Naive thymus-derived CD4-positive, alpha-beta T cell (primary cell): ENCODE data around the gene LRCOL1. TPM values are rescaled to one million over a fixed set of nuclear protein-coding genes. Genes with fewer than 3 reads are reported as not detected.
A peak's percentile ranks its signal among the peaks of the same experiment; 100 is the strongest.

ENCODE experiments used
- ATAC-seq: fragments of 150-1000 bp; cut with Tn5 transposase; 2 replicates; pipeline ENCODE4 v1.10.0; 2021; ENCODE audit warnings: mild to moderate bottlenecking, moderate library complexity
- CTCF ChIA-PET: fragments of 350-600 bp; sonication (Branson Sonifier 250); formaldehyde crosslinking; loops from one replicate; lab custom pipeline; 2021; ENCODE audit warnings: antibody characterized with exemption; lab: Charles Lee
- POLR2A ChIA-PET: fragments of 350-600 bp; sonication (Branson Sonifier 250); formaldehyde crosslinking; loops from one replicate; lab custom pipeline; 2021; ENCODE audit warnings: antibody characterized with exemption, inconsistent platforms; lab: Charles Lee
- DNase-seq, 9 donors: peaks; one replicate each; pipeline versions ENCODE4 v3.0.0 to v3.0.0-alpha.2; 2020 to 2022; ENCODE audit warnings: mixed read lengths in 1 of 9
- H3K27ac ChIP-seq: one replicate; pipeline ENCODE4 v1.7.0; 2013; ENCODE audit warnings: mild to moderate bottlenecking, low read depth, low read length, moderate library complexity
- H3K27me3 ChIP-seq, 2 donors: one replicate each; pipeline ENCODE4 v1.7.0; 2013; ENCODE audit warnings: low read length in 2 of 2, mild to moderate bottlenecking in 2 of 2, moderate library complexity in 2 of 2; ENCODE audit not compliant: control insufficient read depth in 2 of 2, insufficient read depth in 2 of 2
- H3K36me3 ChIP-seq, 3 experiments: 1 replicate in 2 of 3; 2 replicates in 1 of 3; pipeline ENCODE4 v1.7.0; 2013; ENCODE audit warnings: low read length in 3 of 3, mild to moderate bottlenecking in 3 of 3, moderate library complexity in 1 of 3; ENCODE audit not compliant: insufficient read depth in 3 of 3, control insufficient read depth in 2 of 3
- H3K4me1 ChIP-seq, 2 donors: one replicate each; pipeline ENCODE4 v1.7.0; 2013; ENCODE audit warnings: low read length in 2 of 2, mild to moderate bottlenecking in 2 of 2, moderate library complexity in 1 of 2; ENCODE audit not compliant: control insufficient read depth in 2 of 2, insufficient read depth in 2 of 2
- H3K4me3 ChIP-seq: 2 replicates; pipeline ENCODE4 v1.7.0; 2013; ENCODE audit warnings: mild to moderate bottlenecking, low read length
- H3K9me3 ChIP-seq, 3 experiments: 1 replicate in 2 of 3; 2 replicates in 1 of 3; pipeline ENCODE4 v1.7.0; 2013; ENCODE audit warnings: low read length in 3 of 3; ENCODE audit not compliant: control insufficient read depth in 2 of 3
- H3K27ac Mint-ChIP-seq, 9 donors: one replicate each; pipeline ENCODE4 v1.8.0; 2020 to 2022; ENCODE audit warnings: mixed read lengths in 9 of 9, mild to moderate bottlenecking in 8 of 9, moderate library complexity in 5 of 9, inconsistent platforms in 2 of 9
- H3K27me3 Mint-ChIP-seq, 5 donors: one replicate each; pipeline ENCODE4 v1.8.0; 2021 to 2022; ENCODE audit warnings: mixed read lengths in 5 of 5, mild to moderate bottlenecking in 1 of 5
- H3K36me3 Mint-ChIP-seq, 5 donors: one replicate each; pipeline ENCODE4 v1.8.0; 2020 to 2022; ENCODE audit warnings: mixed read lengths in 5 of 5, mild to moderate bottlenecking in 3 of 5, inconsistent platforms in 1 of 5
- H3K4me1 Mint-ChIP-seq, 7 donors: one replicate each; pipeline ENCODE4 v1.8.0; 2020 to 2022; ENCODE audit warnings: mixed read lengths in 7 of 7, mild to moderate bottlenecking in 3 of 7, inconsistent platforms in 1 of 7
- H3K4me3 Mint-ChIP-seq, 10 donors: one replicate each; pipeline ENCODE4 v1.8.0; 2020 to 2022; ENCODE audit warnings: mild to moderate bottlenecking in 10 of 10, mixed read lengths in 10 of 10, moderate library complexity in 6 of 10, inconsistent platforms in 2 of 10
- H3K9me3 Mint-ChIP-seq, 11 donors: one replicate each; pipeline ENCODE4 v1.8.0; 2020 to 2022; ENCODE audit warnings: mixed read lengths in 11 of 11, mild to moderate bottlenecking in 4 of 11, inconsistent platforms in 1 of 11, moderate library complexity in 1 of 11
- intact Hi-C, 2 donors: fragments of 100-400 bp; cut with micrococcal nuclease; formaldehyde crosslinking; loops; one replicate each; pipeline ENCODE4 v1.15.1; 2023
- microRNA-seq: library from miRNA; unstranded; fragments of <30 nt; microRNA quantifications from one replicate; pipeline ENCODE4 v1.2.0, GENCODE V29; 2022; ENCODE audit warnings: borderline microRNAs expressed
- polyA plus RNA-seq, 2 donors: library from polyadenylated mRNA; unstranded; fragments of 300-500 nt; fragmentation: Illumina TruSeq; gene quantifications; one replicate each; pipeline ENCODE4 v1.2.3, GENCODE V29; 2021
- total RNA-seq, 6 experiments: library from RNA in 5 of 6; stranded (reverse) in 5 of 6; gene quantifications; 1 replicate in 5 of 6; 2 replicates in 1 of 6; pipeline ENCODE4 v1.2.3 and lab custom pipeline; 2021 to 2026

LRCOL1 gene
- total and polyA plus RNA-seq, 7 experiments from 2014 or later, result not detected

GRCh38 chr12:132556216-132556615 is 54.2 kb downstream of the LRCOL1 start:
- no peaks in the 10 kb centered on the region for H3K9me3 Mint-ChIP-seq
- H3K27ac Mint-ChIP-seq, result no peak overlapping the region
- H3K9me3 ChIP-seq, result no peaks in the 10 kb centered on the region
- H3K27me3 ChIP-seq, result no peaks in the 10 kb centered on the region
- ChIA-PET CTCF (no interaction called here), POLR2A (no interaction called here)
- no peak overlapping the region for H3K4me3 Mint-ChIP-seq
- peaks cover 0 to 28% (median 0%) of the 10 kb centered on the region in 3 experiments for H3K36me3 ChIP-seq
- DNase-seq (no peak), ATAC-seq (no peak)
- no peak overlapping the region for H3K27ac ChIP-seq
- peaks cover 0 to 15% (median 8%) of the 10 kb centered on the region in 5 donors for H3K27me3 Mint-ChIP-seq
- peaks cover 0 to 19% (median 5%) of the 10 kb centered on the region in 5 donors for H3K36me3 Mint-ChIP-seq
- peaks cover 0 to 19% (median 18%) of the 10 kb centered on the region in 7 donors for H3K4me1 Mint-ChIP-seq
- no peak overlapping the region for H3K4me3 ChIP-seq
- peaks cover 7 to 25% of the 10 kb centered on the region in 2 donors for H3K4me1 ChIP-seq
- intact Hi-C loops, result no loop called here

GRCh38 chr12:132555686-132556085 is 54.7 kb downstream of the LRCOL1 start:
- H3K9me3 Mint-ChIP-seq, result no peaks in the 10 kb centered on the region
- Histone ChIP-seq H3K36me3 (peaks cover 0 to 29% (median 0%) of the 10 kb centered on the region in 3 experiments), H3K9me3 (no peaks in the 10 kb centered on the region), H3K4me3 (no peak overlapping the region), H3K27me3 (no peaks in the 10 kb centered on the region), H3K27ac (no peak overlapping the region), H3K4me1 (peaks cover 7 to 20% of the 10 kb centered on the region in 2 donors)
- intact Hi-C loops, result no loop called here
- no peak for ATAC-seq
- peaks cover 0 to 19% (median 15%) of the 10 kb centered on the region in 7 donors for H3K4me1 Mint-ChIP-seq
- no peak for DNase-seq
- CTCF ChIA-PET, result no interaction called here
- POLR2A ChIA-PET, result no interaction called here
- peaks cover 0 to 19% (median 5%) of the 10 kb centered on the region in 5 donors for H3K36me3 Mint-ChIP-seq
- no peak overlapping the region for H3K27ac Mint-ChIP-seq
- no peak overlapping the region for H3K4me3 Mint-ChIP-seq
- H3K27me3 Mint-ChIP-seq, result peaks cover 0 to 15% (median 8%) of the 10 kb centered on the region in 5 donors

- H3K27ac Mint-ChIP-seq, result no peak overlapping the region
- CTCF ChIA-PET, result no interaction called here
- ATAC-seq, result no peak
- no peak overlapping the region for H3K4me3 Mint-ChIP-seq
- peaks cover 0 to 19% (median 14%) of the 10 kb centered on the region in 7 donors for H3K4me1 Mint-ChIP-seq
- POLR2A ChIA-PET, result no interaction called here
- no peaks in the 10 kb centered on the region for H3K9me3 Mint-ChIP-seq
- Histone ChIP-seq H3K27me3 (no peaks in the 10 kb centered on the region), H3K4me3 (no peak overlapping the region), H3K27ac (no peak overlapping the region), H3K9me3 (no peaks in the 10 kb centered on the region), H3K36me3 (peaks cover 0 to 29% (median 0%) of the 10 kb centered on the region in 3 experiments), H3K4me1 (peaks cover 7 to 18% of the 10 kb centered on the region in 2 donors)
- peak in 4 of 9 donors; percentile 28 to 52 (median 33) for DNase-seq
- H3K27me3 Mint-ChIP-seq, result peaks cover 0 to 15% (median 8%) of the 10 kb centered on the region in 5 donors
- H3K36me3 Mint-ChIP-seq, result peaks cover 0 to 22% (median 5%) of the 10 kb centered on the region in 5 donors
- intact Hi-C loops, result no loop called here
Measured at GRCh38 chr12:132554845-132555630, 55.3 kb downstream of the LRCOL1 start.

Small RNA genes lying within 50 kb of the gene (microRNA-seq; reads per million reads assigned to microRNA genes)
- gene MIR6763, result not detected

Other genes with a start within 250 kb of the LRCOL1 start
- gene FBRSL1, start 120.4 kb downstream of the LRCOL1 start, total RNA-seq, result 100 to 1,000 TPM in 2 of 5 experiments, 10 to 100 TPM in 3; 56.3 to 105 (median 93.0) TPM
- gene FBRSL1, start 120.4 kb downstream of the LRCOL1 start, polyA plus RNA-seq, result under 1 TPM; 0.77 to 0.92 TPM
- under 1 TPM in 1 of 5 experiments, not detected in 4; 0.32 TPM for gene P2RX2, start 8.2 kb upstream of the LRCOL1 start, total RNA-seq
- not detected for gene P2RX2, start 8.2 kb upstream of the LRCOL1 start, polyA plus RNA-seq
- gene POLE, start 76.8 kb upstream of the LRCOL1 start, total RNA-seq, result 100 to 1,000 TPM in 1 of 5 experiments, 10 to 100 TPM in 4; 54.5 to 138 (median 62.1) TPM
- 1 to 10 TPM; 3.6 to 8.8 TPM for gene POLE, start 76.8 kb upstream of the LRCOL1 start, polyA plus RNA-seq
- 10 to 100 TPM in 1 of 5 experiments, 1 to 10 TPM in 4; 2.6 to 26.8 (median 5.4) TPM for gene PXMP2, start 77.0 kb upstream of the LRCOL1 start, total RNA-seq
- gene PXMP2, start 77.0 kb upstream of the LRCOL1 start, polyA plus RNA-seq, result 10 to 100 TPM; 10.4 to 11.1 TPM
- gene PGAM5, start 100.3 kb upstream of the LRCOL1 start, total RNA-seq, result 10 to 100 TPM; 19.3 to 51.7 (median 21.4) TPM
- gene PGAM5, start 100.3 kb upstream of the LRCOL1 start, polyA plus RNA-seq, result 10 to 100 TPM; 15.3 to 26.6 TPM
- gene ANKLE2, start 151.2 kb upstream of the LRCOL1 start, total RNA-seq, result 10 to 100 TPM; 69.5 to 95.5 (median 92.2) TPM
- gene ANKLE2, start 151.2 kb upstream of the LRCOL1 start, polyA plus RNA-seq, result 10 to 100 TPM; 21.5 to 34.3 TPM
- gene GOLGA3, start 218.3 kb upstream of the LRCOL1 start, total RNA-seq, result 10 to 100 TPM; 46.3 to 65.7 (median 63.6) TPM
- gene GOLGA3, start 218.3 kb upstream of the LRCOL1 start, polyA plus RNA-seq, result 10 to 100 TPM; 11.7 to 16.6 TPM